SK-MEL-5 (cell line): ENCODE results near the gene MAP4K2. TPM values are rescaled to one million over a fixed set of nuclear protein-coding genes. Genes with fewer than 3 reads are reported as not detected.

Source experiments
- DNase-seq: peaks from one replicate; pipeline ENCODE4 v3.0.0-alpha.2; 2016; ENCODE audit warnings: low read depth, low spot score
- in situ Hi-C: cut with HindIII; loops from 2 replicates; pipeline ENCODE4 v1.10.0; 2016; ENCODE audit warnings: low sequenced_read_pairs, high pct_unique_total_duplicates, low pct_unique_long_range_greater_than_20kb
- total RNA-seq: library from RNA; depleted of rRNA; stranded (reverse); fragments of >200 nt; shearing (Covaris generic); gene quantifications from 2 replicates; pipeline ENCODE4 v1.2.3, GENCODE V29; 2014; rRNA removed

MAP4K2 gene
- total RNA-seq, 1 experiment from 2014 or later, result 16.3 TPM

- in situ Hi-C loops, result no loop called here
- no peak for DNase-seq
Measured at GRCh38 chr11:64741375-64742086, 61.5 kb downstream of the MAP4K2 start.

GRCh38 chr11:64739871-64740270, 63.1 kb downstream of the MAP4K2 start:
- in situ Hi-C loops, result no loop called here
- no peak for DNase-seq

GRCh38 chr11:64736654-64737053, 66.4 kb downstream of the MAP4K2 start:
- DNase-seq, result no peak
- in situ Hi-C loops, result no loop called here

- no peak for DNase-seq
- in situ Hi-C loops, result no loop called here
Measured at GRCh38 chr11:64735725-64736259, 67.2 kb downstream of the MAP4K2 start.

Other genes starting within 250 kb of the MAP4K2 start
- not detected in 2 replicates for gene SLC22A11, start 247.3 kb downstream of the MAP4K2 start, total RNA-seq
- not detected in 2 replicates for gene SLC22A12, start 212.0 kb downstream of the MAP4K2 start, total RNA-seq
- gene NRXN2, start 80.0 kb downstream of the MAP4K2 start, total RNA-seq, result 0.43 and 0.77 TPM in 2 replicates
- gene RASGRP2, start 59.1 kb downstream of the MAP4K2 start, total RNA-seq, result 0.19 TPM in 1 of 2 replicates, not detected in the other
- 0.05 and 0.08 TPM in 2 replicates for gene PYGM, start 43.2 kb downstream of the MAP4K2 start, total RNA-seq
- 53.3 and 57.4 TPM in 2 replicates for gene SF1, start 24.7 kb downstream of the MAP4K2 start, total RNA-seq
- 8.5 and 9.1 TPM in 2 replicates for gene MEN1, start 7.3 kb upstream of the MAP4K2 start, total RNA-seq
- gene CDC42BPG, start 41.4 kb upstream of the MAP4K2 start, total RNA-seq, result 1.1 and 1.6 TPM in 2 replicates
- gene EHD1, start 75.4 kb upstream of the MAP4K2 start, total RNA-seq, result 9.7 and 12.6 TPM in 2 replicates
- gene ATG2A, start 114.0 kb upstream of the MAP4K2 start, total RNA-seq, result 5.2 and 8.1 TPM in 2 replicates
- gene PPP2R5B, start 121.5 kb upstream of the MAP4K2 start, total RNA-seq, result 8.4 and 13.3 TPM in 2 replicates
- not detected in 2 replicates for gene GPHA2, start 132.7 kb upstream of the MAP4K2 start, total RNA-seq
- not detected in 2 replicates for gene MAJIN, start 168.9 kb upstream of the MAP4K2 start, total RNA-seq
- gene BATF2, start 193.8 kb upstream of the MAP4K2 start, total RNA-seq, result 0.43 and 0.45 TPM in 2 replicates
- gene ARL2, start 210.9 kb upstream of the MAP4K2 start, total RNA-seq, result 88.5 and 88.6 TPM in 2 replicates
- gene SNX15, start 224.2 kb upstream of the MAP4K2 start, total RNA-seq, result 6.2 and 7.4 TPM in 2 replicates
- 4.7 and 4.8 TPM in 2 replicates for gene SAC3D1, start 238.0 kb upstream of the MAP4K2 start, total RNA-seq